Keratinocyte (primary cell): ENCODE results near the gene TMEM231. TPM values are rescaled to one million over a fixed set of nuclear protein-coding genes. Genes with fewer than 3 reads are reported as not detected.
A peak's percentile ranks its signal among the peaks of the same experiment; 100 is the strongest.

ENCODE experiments used
- DNase-seq: peaks from one replicate; pipeline ENCODE4 v3.0.0-alpha.2; 2011; ENCODE audit warnings: low read depth, missing footprints, low spot score
- FAIRE-seq: peaks from 2 replicates; lab custom pipeline; 2011; peaks lifted over from hg19 to GRCh38; lab: Jason Lieb, UNC
- H2AFZ ChIP-seq: 2 replicates; pipeline ENCODE4 v1.6.0; 2012; ENCODE audit warnings: low read length, control low read depth, inconsistent platforms; ENCODE audit not compliant: control insufficient read depth
- H3K27ac ChIP-seq: 2 replicates; pipeline ENCODE4 v1.5.1; 2011; ENCODE audit warnings: low read length; ENCODE audit not compliant: control insufficient read depth, insufficient read depth
- H3K27me3 ChIP-seq: 3 replicates; pipeline ENCODE4 v1.6.0; 2011; ENCODE audit warnings: low read length; ENCODE audit not compliant: control insufficient read depth, insufficient read depth; ENCODE audit errors: extremely low read depth
- H3K36me3 ChIP-seq, 2 experiments: 2 replicates in 1 of 2; 3 replicates in 1 of 2; pipeline ENCODE4 v1.5.1; 2011; ENCODE audit warnings: low read length in 2 of 2, mild to moderate bottlenecking in 1 of 2; ENCODE audit not compliant: control insufficient read depth in 2 of 2, insufficient read depth in 2 of 2; ENCODE audit errors: extremely low read depth in 1 of 2
- H3K4me1 ChIP-seq: 3 replicates; pipeline ENCODE4 v1.5.1; 2011; ENCODE audit warnings: low read length; ENCODE audit not compliant: control insufficient read depth, insufficient read depth; ENCODE audit errors: extremely low read depth
- H3K4me2 ChIP-seq: 3 replicates; pipeline ENCODE4 v1.6.0; 2011; ENCODE audit warnings: low read depth, low read length; ENCODE audit not compliant: control insufficient read depth, insufficient read depth; ENCODE audit errors: extremely low read depth
- H3K4me3 ChIP-seq, 3 experiments: fragments of 200-600 bp in 1 of 3; sonication (generic) in 1 of 3; 2 replicates in 2 of 3; 3 replicates in 1 of 3; pipeline ENCODE4 v1.5.1; 2011 to 2016; ENCODE audit warnings: low read length in 3 of 3, mild to moderate bottlenecking in 3 of 3, control low read depth in 2 of 3, inconsistent platforms in 1 of 3, low read depth in 1 of 3, mixed read lengths in 1 of 3, mixed run types in 1 of 3, moderate library complexity in 1 of 3; ENCODE audit not compliant: control insufficient read depth in 2 of 3, insufficient read depth in 2 of 3; ENCODE audit errors: extremely low read depth in 1 of 3
- H3K79me2 ChIP-seq: 2 replicates; pipeline ENCODE4 v1.6.0; 2012; ENCODE audit warnings: low read length; ENCODE audit not compliant: control insufficient read depth, insufficient read depth
- H3K9ac ChIP-seq: 3 replicates; pipeline ENCODE4 v1.6.0; 2011; ENCODE audit warnings: low read length; ENCODE audit not compliant: control insufficient read depth, insufficient read depth; ENCODE audit errors: extremely low read depth
- H3K9me1 ChIP-seq: 3 replicates; pipeline ENCODE4 v1.6.0; 2011; ENCODE audit warnings: low read length; ENCODE audit not compliant: control insufficient read depth, insufficient read depth; ENCODE audit errors: extremely low read depth
- H3K9me3 ChIP-seq: 2 replicates; pipeline ENCODE4 v1.5.1; 2012; ENCODE audit warnings: low read depth, low read length; ENCODE audit not compliant: control insufficient read depth
- H4K20me1 ChIP-seq: 3 replicates; pipeline ENCODE4 v1.6.0; 2011; ENCODE audit warnings: low read length; ENCODE audit not compliant: control insufficient read depth, insufficient read depth; ENCODE audit errors: extremely low read depth
- CTCF ChIP-seq, 3 experiments: IDR thresholded peaks in 1 of 3; conservative IDR thresholded peaks in 1 of 3; optimal IDR thresholded peaks in 1 of 3; 2 replicates in 2 of 3; 3 replicates in 1 of 3; pipeline versions ENCODE3 to v1.5.1; 2011; ENCODE audit warnings: low read length in 3 of 3, mild to moderate bottlenecking in 3 of 3, moderate library complexity in 2 of 3, control low read depth in 1 of 3, inconsistent platforms in 1 of 3; ENCODE audit not compliant: insufficient read depth in 2 of 3; ENCODE audit errors: extremely low read depth in 1 of 3
- EZH2 ChIP-seq: IDR thresholded peaks from one replicate; pipeline ENCODE4 v1.6.1; 2012; ENCODE audit warnings: inconsistent platforms, mild to moderate bottlenecking, low read length, moderate library complexity
- dilution Hi-C: fragments of 300-500 bp; cut with MboI; formaldehyde crosslinking; loops from one replicate; pipeline ENCODE4 v1.7.0; 2020; ENCODE audit warnings: low sequenced_read_pairs; ENCODE audit not compliant: extremely low pct_ligation_motif_present
- polyA plus RNA-seq, 5 experiments: library from polyadenylated mRNA; depleted of rRNA in 3 of 5; stranded (reverse) in 3 of 5; stranded (forward) in 1 of 5; unstranded in 1 of 5; fragments of >200 nt; gene quantifications; 1 replicate in 1 of 5; 2 replicates in 3 of 5; 3 replicates in 1 of 5; pipeline versions ENCODE4 v1.2.1 to v1.2.3, GENCODE V29; 2011 to 2012; ENCODE audit warnings: missing spikeins in 2 of 5, low read depth in 1 of 5, low replicate concordance in 1 of 5

The TMEM231 gene
- polyA plus RNA-seq, 1 donor (not counting 4 experiments of a cell fraction or from before 2014, with no cell fraction given): 11.0 TPM

DNA sequence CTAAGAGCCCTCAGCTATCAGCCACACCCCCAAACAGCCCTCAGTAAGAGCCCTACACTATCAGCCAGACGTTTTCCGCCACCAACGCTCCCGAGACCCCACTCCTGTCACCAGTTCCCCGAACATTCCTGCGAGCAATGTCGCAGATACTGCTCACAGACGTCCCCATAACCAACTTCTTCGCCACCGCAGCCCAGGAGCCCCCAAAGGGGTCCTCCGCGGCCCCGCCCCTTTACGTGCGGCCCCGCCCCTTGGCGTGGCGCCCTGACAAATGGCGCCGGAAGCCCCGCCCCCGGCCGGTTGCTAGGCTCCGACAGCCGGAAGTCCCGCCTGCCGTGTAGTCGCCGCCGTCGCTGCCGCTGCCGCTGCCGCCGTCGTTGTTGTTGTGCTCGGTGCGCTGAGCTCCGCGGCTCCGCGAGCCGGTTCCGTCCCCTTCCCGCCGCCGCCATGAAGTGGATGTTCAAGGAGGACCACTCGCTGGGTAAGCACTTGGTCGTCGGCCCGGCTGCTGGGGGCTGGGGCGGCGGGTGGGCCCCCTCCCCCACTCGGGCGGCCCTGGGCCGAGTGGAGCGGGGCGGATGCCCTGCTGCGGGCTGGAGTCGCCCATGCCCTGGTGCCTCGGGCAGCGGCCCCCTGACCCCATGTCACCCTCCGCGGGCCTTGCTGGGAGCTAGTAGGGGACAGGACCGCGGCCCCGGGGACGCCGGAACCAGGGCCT is 10.1 kb upstream of the TMEM231 start, which contains the start of gene GABARAPL2:
GABARAPL2 (plus strand) TSS at position 340 of the 718 bp plus-strand sequence; CDS start at position 448, 108 bp downstream.
- H3K9me1 ChIP-seq: no peaks in the 10 kb centered on the region
- no peaks in the 10 kb centered on the region for H3K9me3 ChIP-seq
- peaks cover 8 to 26% of the 10 kb centered on the region in 2 experiments for H3K36me3 ChIP-seq
- TF ChIP-seq CTCF (optimal IDR thresholded peaks at IDR 0.05 in 1 of 3, IDR thresholded peaks at IDR 0.05 in 1 of 3, conservative IDR thresholded peaks at IDR 0.05 in 1 of 3; ENCODE audit: extremely low read depth in 1 of 3, insufficient read depth in 2 of 3, low read length in 3 of 3) (no peak), EZH2 (no peak)
- peaks cover 20% of the 10 kb centered on the region for H3K79me2 ChIP-seq
- H3K27ac ChIP-seq: peak within 1 kb of the TSS; percentile 91
- H4K20me1 ChIP-seq: no peaks in the 10 kb centered on the region
- DNase-seq (no peak), FAIRE-seq (no peak)
- H2AFZ ChIP-seq: peak within 1 kb of the TSS; percentile 98
- H3K4me2 ChIP-seq: peak within 1 kb of the TSS; percentile 96
- dilution Hi-C loops: no loop called here
- H3K4me3 ChIP-seq: peak within 1 kb of the TSS; percentile 91 to 98 (median 92)
- H3K9ac ChIP-seq: peak within 1 kb of the TSS; percentile 88
- peaks cover 21% of the 10 kb centered on the region for H3K4me1 ChIP-seq
- H3K27me3 ChIP-seq: no peaks in the 10 kb centered on the region

DNA sequence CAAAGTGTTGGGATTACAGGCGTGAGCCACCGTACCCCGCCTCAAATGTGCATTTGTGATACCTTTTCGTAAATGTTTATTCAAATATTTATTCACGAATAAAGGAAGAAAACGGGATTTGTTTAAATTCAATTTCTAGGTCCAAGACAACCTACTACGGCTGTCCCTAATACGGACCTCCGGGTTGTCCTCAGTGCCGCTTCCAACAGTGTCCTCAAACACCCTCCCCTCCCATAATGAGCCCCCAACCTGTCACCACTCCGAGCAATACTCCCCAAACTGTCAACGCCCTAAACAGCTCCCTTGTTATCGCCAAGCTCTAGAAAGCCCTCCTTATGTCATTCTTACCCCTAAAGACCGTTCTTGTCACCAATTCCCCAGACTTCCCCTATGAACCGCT is 9.6 kb upstream of the TMEM231 start:
- H3K9me1 ChIP-seq: no peaks in the 10 kb centered on the region
- H3K4me1 ChIP-seq: peaks cover 21% of the 10 kb centered on the region
- dilution Hi-C loops: no loop called here
- FAIRE-seq (no peak), DNase-seq (no peak)
- H2AFZ ChIP-seq: peak overlapping the region; percentile 98
- TF ChIP-seq EZH2 (no peak), CTCF (optimal IDR thresholded peaks at IDR 0.05 in 1 of 3, IDR thresholded peaks at IDR 0.05 in 1 of 3, conservative IDR thresholded peaks at IDR 0.05 in 1 of 3; ENCODE audit: extremely low read depth in 1 of 3, insufficient read depth in 2 of 3, low read length in 3 of 3) (no peak)
- peak overlapping the region; percentile 88 for H3K9ac ChIP-seq
- H3K27me3 ChIP-seq: no peaks in the 10 kb centered on the region
- H4K20me1 ChIP-seq: no peaks in the 10 kb centered on the region
- H3K4me2 ChIP-seq: peak overlapping the region; percentile 96
- no peaks in the 10 kb centered on the region for H3K9me3 ChIP-seq
- peak overlapping the region; percentile 91 to 98 (median 92) for H3K4me3 ChIP-seq
- peaks cover 20% of the 10 kb centered on the region for H3K79me2 ChIP-seq
- peak overlapping the region; percentile 91 for H3K27ac ChIP-seq
- peaks cover 8 to 26% of the 10 kb centered on the region in 2 experiments for H3K36me3 ChIP-seq
